ENCODE measurements around the gene SLC25A43. TPM values are rescaled to one million over a fixed set of nuclear protein-coding genes. Genes with fewer than 3 reads are reported as not detected.
"Not testable (repeated sequence)": the region's sequence is repeated elsewhere in the genome, so short reads cannot be mapped to it uniquely, and the experiment has no call there.

The SLC25A43 gene
- total RNA-seq, 2 experiments from 2014 or later, result 2.9 to 3.2 TPM

- Mint-ChIP-seq H3K4me3 (no peak overlapping the region), H3K4me1 (ENCODE audit: low read depth) (peaks cover 9% of the 10 kb centered on the region), H3K9me3 (no peaks in the 10 kb centered on the region), H3K27ac (no peak overlapping the region), H3K27me3 (ENCODE audit: low read depth) (no peaks in the 10 kb centered on the region), H3K36me3 (ENCODE audit: low read depth) (no peaks in the 10 kb centered on the region)
- CTCF ChIA-PET, result interaction anchor here (0.7 to 1.1 kb wide), 2 partner anchors 9 to 12 kb away, joined by 3 to 4 read pairs; no protein-coding TSS in a partner anchor
- no peak for DNase-seq
- intact Hi-C loops (cut with micrococcal nuclease), result no loop called here
Measured at GRCh38 chrX:119477812-119478232, 78.7 kb downstream of the SLC25A43 start.

GRCh38 chrX:119478504-119478903 is 79.4 kb downstream of the SLC25A43 start:
- CTCF ChIA-PET, result interaction anchor here (0.6 to 1.3 kb wide), 2 partner anchors 9 to 444 kb away, joined by 4 to 5 read pairs; no protein-coding TSS in a partner anchor
- H3K4me3 Mint-ChIP-seq, result no peak overlapping the region
- DNase-seq, result no peak

GRCh38 chrX:119479845-119480244 is 80.7 kb downstream of the SLC25A43 start:
- no peaks in the 10 kb centered on the region for H3K9me3 Mint-ChIP-seq
- H3K27ac Mint-ChIP-seq, result no peak overlapping the region
- CTCF ChIA-PET, result interaction anchor here (0.6 kb wide), 1 partner anchor 9 kb away, joined by 3 read pairs; no protein-coding TSS in a partner anchor
- intact Hi-C loops (cut with micrococcal nuclease), result no loop called here
- DNase-seq, result no peak
- H3K4me3 Mint-ChIP-seq, result no peak overlapping the region
- H3K27me3 Mint-ChIP-seq (ENCODE audit: low read depth), result no peaks in the 10 kb centered on the region
- H3K4me1 Mint-ChIP-seq (ENCODE audit: low read depth), result peaks cover 11% of the 10 kb centered on the region
- H3K36me3 Mint-ChIP-seq (ENCODE audit: low read depth), result no peaks in the 10 kb centered on the region

More at GRCh38 chrX:119478504-119478903, 79.4 kb downstream of the SLC25A43 start:
- no peaks in the 10 kb centered on the region for H3K36me3 Mint-ChIP-seq (ENCODE audit: low read depth)
- H3K4me1 Mint-ChIP-seq (ENCODE audit: low read depth), result peaks cover 11% of the 10 kb centered on the region
- H3K27ac Mint-ChIP-seq, result no peak overlapping the region
- H3K27me3 Mint-ChIP-seq (ENCODE audit: low read depth), result no peaks in the 10 kb centered on the region
- no peaks in the 10 kb centered on the region for H3K9me3 Mint-ChIP-seq
- intact Hi-C loops (cut with micrococcal nuclease), result no loop called here

- CTCF ChIA-PET, result interaction anchor here (1.2 to 3.3 kb wide), 6 partner anchors 8 to 248 kb away, joined by 3 to 25 read pairs (median 9); partner anchors contain the start of gene SLC25A5
- no peak overlapping the region for H3K27ac Mint-ChIP-seq
- no peak for DNase-seq
- H3K4me3 Mint-ChIP-seq, result no peak overlapping the region
- H3K27me3 Mint-ChIP-seq (ENCODE audit: low read depth), result no peaks in the 10 kb centered on the region
- no peaks in the 10 kb centered on the region for H3K9me3 Mint-ChIP-seq
- peaks cover 11% of the 10 kb centered on the region for H3K4me1 Mint-ChIP-seq (ENCODE audit: low read depth)
- no peaks in the 10 kb centered on the region for H3K36me3 Mint-ChIP-seq (ENCODE audit: low read depth)
- intact Hi-C loops (cut with micrococcal nuclease), result no loop called here
Measured at GRCh38 chrX:119481323-119481801, 82.2 kb downstream of the SLC25A43 start.

GRCh38 chrX:119482041-119482440 is 82.9 kb downstream of the SLC25A43 start:
- Mint-ChIP-seq H3K36me3 (ENCODE audit: low read depth) (no peaks in the 10 kb centered on the region), H3K4me1 (ENCODE audit: low read depth) (peaks cover 11% of the 10 kb centered on the region), H3K27me3 (ENCODE audit: low read depth) (no peaks in the 10 kb centered on the region), H3K27ac (no peak overlapping the region), H3K4me3 (peak overlapping the region; percentile 70), H3K9me3 (no peaks in the 10 kb centered on the region)
- intact Hi-C loops (cut with micrococcal nuclease), result loop anchor here (1.0 to 2.0 kb wide), 2 partner anchors 13 to 21 kb away; no protein-coding TSS in a partner anchor
- DNase-seq, result no peak
- CTCF ChIA-PET, result interaction anchor here (0.8 to 3.3 kb wide), 8 partner anchors 8 to 271 kb away, joined by 3 to 25 read pairs (median 8); partner anchors contain the start of gene SLC25A5

GRCh38 chrX:119482481-119483480 is 83.6 kb downstream of the SLC25A43 start:
- H3K9me3 Mint-ChIP-seq, result no peaks in the 10 kb centered on the region
- CTCF ChIA-PET, result interaction anchor here (0.5 to 3.3 kb wide), 15 partner anchors 9 to 329 kb away, joined by 3 to 25 read pairs (median 4); partner anchors contain the start of gene SLC25A5
- peak overlapping the region; percentile 70 for H3K4me3 Mint-ChIP-seq
- intact Hi-C loops (cut with micrococcal nuclease), result loop anchor here (1.0 to 2.0 kb wide), 2 partner anchors 13 to 20 kb away; no protein-coding TSS in a partner anchor
- no peaks in the 10 kb centered on the region for H3K36me3 Mint-ChIP-seq (ENCODE audit: low read depth)
- no peaks in the 10 kb centered on the region for H3K27me3 Mint-ChIP-seq (ENCODE audit: low read depth)
- no peak overlapping the region for H3K27ac Mint-ChIP-seq
- peak; percentile 68 for DNase-seq
- peaks cover 11% of the 10 kb centered on the region for H3K4me1 Mint-ChIP-seq (ENCODE audit: low read depth)

GRCh38 chrX:119486745-119487144 is 87.6 kb downstream of the SLC25A43 start:
- DNase-seq, result no peak
- CTCF ChIA-PET, result interaction anchor here (0.9 to 1.4 kb wide), 4 partner anchors 10 to 25 kb away, joined by 3 to 5 read pairs (median 4); no protein-coding TSS in a partner anchor
- Mint-ChIP-seq H3K4me1 (ENCODE audit: low read depth) (peaks cover 10% of the 10 kb centered on the region), H3K4me3 (no peak overlapping the region), H3K27ac (no peak overlapping the region), H3K36me3 (ENCODE audit: low read depth) (no peaks in the 10 kb centered on the region), H3K27me3 (ENCODE audit: low read depth) (no peaks in the 10 kb centered on the region), H3K9me3 (no peaks in the 10 kb centered on the region)
- intact Hi-C loops (cut with micrococcal nuclease), result no loop called here

- H3K9me3 Mint-ChIP-seq; H3K27me3 Mint-ChIP-seq (ENCODE audit: low read depth); H3K4me3 Mint-ChIP-seq; DNase-seq; H3K27ac Mint-ChIP-seq; H3K36me3 Mint-ChIP-seq (ENCODE audit: low read depth); H3K4me1 Mint-ChIP-seq (ENCODE audit: low read depth): not testable (repeated sequence)
- CTCF ChIA-PET, result interaction anchor here (0.6 to 1.1 kb wide), 4 partner anchors 11 to 395 kb away, joined by 3 to 4 read pairs (median 4); no protein-coding TSS in a partner anchor
- intact Hi-C loops (cut with micrococcal nuclease), result loop anchor here (1.0 kb wide), 1 partner anchor 25 kb away; no protein-coding TSS in a partner anchor
Measured at GRCh38 chrX:119487766-119488165, 88.6 kb downstream of the SLC25A43 start.

GRCh38 chrX:119488749-119489148 is 89.6 kb downstream of the SLC25A43 start:
- no peak overlapping the region for H3K27ac Mint-ChIP-seq
- no peaks in the 10 kb centered on the region for H3K36me3 Mint-ChIP-seq (ENCODE audit: low read depth)
- no peaks in the 10 kb centered on the region for H3K9me3 Mint-ChIP-seq
- H3K4me3 Mint-ChIP-seq, result no peak overlapping the region
- CTCF ChIA-PET, result interaction anchor here (0.6 to 1.9 kb wide), 11 partner anchors 12 to 821 kb away, joined by 3 to 6 read pairs (median 3); partner anchors contain the start of gene UBE2A
- H3K27me3 Mint-ChIP-seq (ENCODE audit: low read depth), result no peaks in the 10 kb centered on the region
- intact Hi-C loops (cut with micrococcal nuclease), result loop anchor here (1.0 kb wide), 1 partner anchor 24 kb away; no protein-coding TSS in a partner anchor
- no peaks in the 10 kb centered on the region for H3K4me1 Mint-ChIP-seq (ENCODE audit: low read depth)
- peak; percentile 60 for DNase-seq

- H3K4me3 Mint-ChIP-seq, result no peak overlapping the region
- intact Hi-C loops (cut with micrococcal nuclease), result no loop called here
- no peaks in the 10 kb centered on the region for H3K4me1 Mint-ChIP-seq (ENCODE audit: low read depth)
- H3K9me3 Mint-ChIP-seq, result no peaks in the 10 kb centered on the region
- DNase-seq, result no peak
- H3K27ac Mint-ChIP-seq, result no peak overlapping the region
- H3K36me3 Mint-ChIP-seq (ENCODE audit: low read depth), result no peaks in the 10 kb centered on the region
- no peaks in the 10 kb centered on the region for H3K27me3 Mint-ChIP-seq (ENCODE audit: low read depth)
- CTCF ChIA-PET, result interaction anchor here (0.7 to 1.9 kb wide), 7 partner anchors 9 to 85 kb away, joined by 3 to 6 read pairs (median 5); partner anchors contain the start of gene UBE2A
Measured at GRCh38 chrX:119489212-119490074, 90.3 kb downstream of the SLC25A43 start.

GRCh38 chrX:119492463-119492862 is 93.3 kb downstream of the SLC25A43 start:
- Mint-ChIP-seq H3K4me3 (no peak overlapping the region), H3K9me3 (no peaks in the 10 kb centered on the region), H3K36me3 (ENCODE audit: low read depth) (no peaks in the 10 kb centered on the region), H3K27ac (no peak overlapping the region), H3K4me1 (ENCODE audit: low read depth) (peaks cover 11% of the 10 kb centered on the region), H3K27me3 (ENCODE audit: low read depth) (no peaks in the 10 kb centered on the region)
- no peak for DNase-seq
- CTCF ChIA-PET, result interaction anchor here (1.7 to 1.9 kb wide), 3 partner anchors 8 to 10 kb away, joined by 7 to 11 read pairs (median 10); no protein-coding TSS in a partner anchor
- intact Hi-C loops (cut with micrococcal nuclease), result no loop called here

Data from activated naive CD4-positive, alpha-beta T cell treated with anti-CD3 and anti-CD28 coated beads for 36 hours (primary cell).